GM19324 (cell line): ENCODE results near the gene SMC3.

Source experiments
- ATAC-seq: cut with Tn5 transposase; IDR thresholded peaks from one replicate; pipeline ENCODE4 v1.9.1; 2021; ENCODE audit warnings: mild to moderate bottlenecking, moderate library complexity; ENCODE audit not compliant: unreplicated experiment, low FRiP score

The SMC3 gene

DNA sequence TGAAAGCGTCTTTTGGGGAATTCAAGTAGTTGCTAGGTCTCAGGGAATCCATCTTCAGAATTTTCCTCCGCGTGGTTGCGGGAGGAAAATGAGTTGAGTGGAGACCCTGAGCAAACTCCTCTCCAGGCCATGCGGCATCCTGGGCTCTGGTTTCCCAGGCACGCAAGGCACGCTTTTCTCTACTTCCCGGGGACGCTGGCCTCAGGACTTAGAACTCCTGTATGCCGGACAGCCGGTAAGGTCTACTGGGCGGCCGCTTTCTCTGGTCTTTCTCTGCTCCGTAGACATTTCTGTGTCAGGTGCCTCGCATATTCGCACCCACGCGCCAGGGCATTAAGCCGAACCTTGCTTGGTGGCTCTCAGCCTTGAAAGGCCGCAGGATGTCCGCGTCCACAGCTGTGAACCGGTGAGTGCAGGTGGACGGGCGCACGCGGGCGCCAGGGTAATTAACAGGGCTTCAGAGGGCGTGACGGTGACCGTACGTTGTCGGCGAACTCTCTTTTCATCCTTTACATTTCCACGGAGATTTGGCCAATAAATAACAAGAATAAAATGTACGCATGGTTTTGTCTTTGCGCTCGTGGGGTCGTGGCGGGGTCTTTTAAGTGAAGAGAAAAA is 75.6 kb downstream of the SMC3 start:
- no peak for ATAC-seq

DNA sequence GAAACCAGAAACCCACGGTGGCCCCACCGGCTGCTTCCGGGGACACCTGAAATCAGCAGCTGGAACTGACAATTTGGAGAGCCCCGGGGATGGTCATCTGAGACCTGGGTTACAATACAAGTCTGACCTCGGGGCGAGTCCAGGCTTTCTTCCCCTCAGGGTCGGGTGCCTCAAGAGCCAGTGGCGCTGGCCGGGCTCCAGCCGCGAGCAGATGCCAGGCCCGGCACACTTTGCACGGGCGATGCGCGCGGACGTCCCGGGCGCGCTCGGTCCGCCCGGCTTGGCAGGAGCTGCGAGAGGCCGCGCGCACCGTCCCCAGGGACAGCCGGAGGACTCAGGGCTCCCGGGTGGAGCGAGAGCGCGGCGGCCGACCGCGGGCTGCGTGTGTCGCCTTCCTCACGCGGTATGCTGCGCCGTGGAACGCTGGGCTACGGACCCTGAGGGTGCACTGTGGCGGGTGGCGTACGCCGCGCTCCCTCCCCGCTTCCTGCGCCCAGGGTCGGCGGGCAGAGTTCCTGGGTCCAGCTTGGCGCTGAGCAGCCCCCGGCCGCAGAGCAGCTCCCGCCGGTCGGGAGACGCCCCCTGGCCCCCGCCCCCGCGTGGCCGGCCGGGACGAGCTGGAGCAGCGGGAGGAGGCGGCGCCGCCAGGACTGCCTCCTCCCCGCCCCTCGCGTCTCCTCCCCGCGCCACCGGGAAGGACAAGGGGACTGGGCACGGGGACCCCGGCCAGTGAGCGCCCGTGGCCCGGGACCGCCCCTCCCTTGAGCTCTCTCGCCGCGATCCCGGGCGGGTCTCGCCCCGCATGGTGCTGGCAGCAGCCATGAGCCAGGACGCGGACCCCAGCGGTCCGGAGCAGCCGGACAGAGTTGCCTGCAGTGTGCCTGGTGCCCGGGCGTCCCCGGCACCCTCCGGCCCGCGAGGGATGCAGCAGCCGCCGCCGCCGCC is 76.4 kb downstream of the SMC3 start, which contains the start of gene RBM20:
Gene RBM20, plus strand, starts transcription at position 684 of the 945 bp plus-strand sequence. Its CDS starts 119 bp downstream, at position 803.
- no peak for ATAC-seq

DNA sequence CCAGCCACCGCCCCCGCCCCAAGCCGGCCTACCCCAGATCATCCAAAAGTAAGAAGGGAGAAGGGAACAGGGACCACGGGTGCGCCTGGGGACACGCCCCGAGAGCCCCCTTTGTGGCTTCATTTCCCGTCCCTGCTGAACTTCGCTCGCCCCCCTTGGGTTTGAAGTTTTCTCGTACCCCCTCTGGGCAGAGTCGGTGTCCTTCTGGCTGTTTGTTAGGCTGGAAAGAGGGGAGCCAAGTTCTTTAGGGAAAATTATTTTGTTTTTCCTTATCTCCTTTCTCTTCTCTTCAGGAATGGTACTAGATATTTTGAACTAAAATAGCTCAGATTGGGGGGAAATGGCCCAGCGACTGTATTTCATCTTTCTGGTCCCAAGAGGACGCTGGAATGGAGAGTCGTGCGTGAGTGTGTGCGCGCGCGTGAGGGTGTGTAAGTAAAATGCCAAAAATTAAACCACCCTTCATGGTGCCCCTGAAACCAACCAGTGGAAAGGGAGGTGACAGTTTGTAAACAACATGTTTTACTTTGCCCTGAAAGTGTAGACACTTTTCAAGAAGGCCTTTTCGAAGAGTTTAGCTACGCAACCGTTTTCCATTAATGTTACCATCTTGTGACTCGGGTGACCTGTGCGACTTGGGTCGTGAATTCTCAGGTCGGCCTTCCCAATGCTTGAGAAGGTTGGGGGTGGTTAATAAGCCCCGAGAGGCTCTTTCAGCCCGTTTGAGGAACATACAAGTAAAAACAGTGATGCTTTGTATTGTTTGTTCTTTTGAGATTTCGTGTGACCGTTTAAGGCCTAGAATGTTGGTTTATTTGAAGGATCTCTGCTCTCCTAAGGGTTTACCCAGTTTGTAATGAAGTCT is 77.3 kb downstream of the SMC3 start:
- ATAC-seq = no peak

DNA sequence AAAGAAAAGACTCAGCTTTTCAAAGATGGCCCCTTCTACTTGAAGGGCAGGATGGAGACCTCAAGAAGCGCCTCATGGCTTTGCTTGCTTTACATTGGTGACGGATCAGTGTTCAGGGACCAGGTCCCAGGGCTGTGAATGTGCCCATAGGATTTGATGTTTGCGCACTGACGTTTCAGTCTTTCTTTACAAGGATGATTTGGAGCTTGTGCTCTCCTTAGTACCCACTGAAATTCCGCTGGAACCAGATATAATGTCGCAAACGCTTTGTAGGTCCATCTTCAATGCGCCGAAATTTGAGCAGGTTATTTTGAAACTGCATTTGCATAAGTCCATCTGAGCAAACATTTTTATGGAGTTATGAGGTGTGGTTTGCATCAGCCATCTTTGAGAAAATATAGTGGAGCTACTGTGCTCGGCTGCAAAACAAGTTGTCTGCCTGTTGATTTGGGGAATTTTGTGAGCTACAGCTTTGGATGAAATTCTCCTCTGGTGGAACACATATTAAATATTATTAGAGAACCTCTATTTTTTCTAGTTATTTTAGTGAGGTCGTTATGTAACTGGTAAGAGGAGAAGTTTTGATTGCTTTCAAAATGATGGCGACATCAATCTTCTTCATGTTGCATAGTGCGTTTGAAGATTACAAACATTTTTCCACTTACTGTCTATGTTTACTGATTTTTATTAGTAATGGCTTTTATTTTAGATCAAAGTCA is 79.1 kb downstream of the SMC3 start:
- no peak for ATAC-seq

DNA sequence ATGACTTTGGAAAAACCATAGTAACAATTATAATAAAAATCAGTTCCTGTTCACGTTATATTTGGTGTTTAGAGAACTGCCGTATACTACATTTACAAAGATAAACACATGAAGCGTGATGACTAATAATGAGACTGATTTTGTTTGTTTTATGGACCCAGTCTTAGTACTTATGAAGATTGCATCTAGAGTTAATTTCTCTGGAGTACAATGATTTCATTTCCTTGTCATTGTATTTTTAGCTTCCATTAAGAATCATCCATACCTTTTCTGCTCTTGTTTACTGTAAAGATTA is 79.6 kb downstream of the SMC3 start:
- no peak for ATAC-seq

DNA sequence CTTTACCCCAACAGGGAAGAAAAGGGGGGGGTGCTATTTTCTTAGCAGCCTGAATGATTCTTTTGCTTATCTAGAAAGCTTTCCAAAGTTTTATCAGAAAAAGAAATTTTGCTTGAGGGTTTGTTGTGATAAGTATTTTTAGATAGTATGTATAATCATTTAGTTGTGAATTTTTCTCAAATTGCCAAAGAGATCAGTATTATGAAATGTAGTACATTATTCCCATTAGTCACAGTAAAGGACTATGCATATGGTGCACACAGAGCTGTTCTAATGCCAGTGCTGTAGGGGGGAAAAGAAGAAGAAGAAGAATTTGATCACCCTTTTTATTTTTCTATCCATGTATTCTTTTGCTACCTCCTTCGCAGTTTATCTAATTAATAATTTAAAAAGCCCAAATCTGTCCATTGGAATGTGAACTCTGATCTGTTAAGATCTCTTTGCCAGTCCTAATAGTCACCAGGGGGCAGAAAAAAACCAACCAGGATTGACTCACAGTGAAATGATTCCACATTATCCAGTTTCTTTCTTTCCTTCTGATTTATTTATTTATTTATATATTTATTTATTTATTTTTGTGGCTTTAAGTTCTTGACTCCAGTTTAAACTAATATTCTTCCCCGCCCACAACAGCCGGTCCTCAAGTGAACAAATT is 81.3 kb downstream of the SMC3 start:
- ATAC-seq = no peak

DNA sequence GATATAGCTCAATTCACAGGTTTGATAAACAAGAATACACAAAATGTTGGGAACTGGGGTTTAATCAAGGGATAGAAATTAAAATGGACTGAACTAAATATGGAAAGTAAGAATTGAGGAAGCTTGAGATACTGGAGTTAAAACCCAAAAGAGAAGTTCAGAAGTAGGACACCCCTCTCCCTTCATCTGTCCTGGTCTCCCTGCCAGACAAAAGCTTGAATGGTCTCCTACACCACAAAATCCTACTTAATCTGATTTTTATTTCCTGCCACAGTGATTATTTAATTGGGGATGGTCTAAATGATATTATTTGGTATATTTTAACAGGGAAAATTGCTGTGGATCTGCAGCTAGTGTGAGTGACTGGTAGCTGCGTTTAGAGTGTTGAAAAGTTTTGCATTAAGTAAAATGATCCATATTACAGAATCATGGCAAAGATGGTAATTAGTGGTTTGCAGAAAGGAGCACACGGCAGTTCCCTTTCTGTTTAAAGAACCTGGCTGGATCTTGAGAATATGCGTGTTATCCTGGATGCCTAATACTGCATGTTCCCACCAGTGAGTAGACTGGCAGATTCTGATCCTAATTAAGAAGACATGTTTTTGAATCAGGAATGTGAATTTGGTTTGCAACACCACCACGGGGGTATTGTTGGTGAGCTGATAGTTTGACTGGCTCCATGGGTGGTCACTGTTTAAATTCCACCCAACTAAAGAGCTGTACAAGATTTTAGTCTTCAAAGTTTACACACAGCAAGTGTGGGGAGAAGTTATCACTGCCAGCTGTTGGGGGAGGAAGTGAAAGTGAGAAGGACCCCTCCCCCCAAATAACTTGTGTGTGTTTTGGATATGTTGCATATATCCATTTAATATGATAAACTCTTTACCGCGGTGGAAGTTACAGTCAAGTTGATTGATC is 82.1 kb downstream of the SMC3 start:
- no peak for ATAC-seq

DNA sequence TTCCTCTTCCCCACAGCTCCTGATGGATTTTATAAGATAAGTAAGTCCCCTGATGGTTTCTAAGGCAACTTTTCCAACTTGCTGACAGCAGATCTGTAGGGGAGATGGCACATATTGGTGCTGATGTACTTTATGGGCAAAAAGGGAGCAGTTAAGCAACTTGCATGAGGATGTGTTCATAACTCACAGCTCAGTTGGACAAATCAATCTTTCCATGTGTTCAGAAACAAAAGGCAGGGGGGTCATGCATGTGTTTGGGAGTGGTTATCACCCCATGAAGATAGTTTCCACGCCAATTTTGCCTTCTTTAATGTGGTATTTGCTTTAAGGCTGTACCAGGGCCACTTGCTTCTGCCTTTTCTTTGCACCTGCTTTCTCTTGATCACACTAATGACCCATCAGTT is 82.8 kb downstream of the SMC3 start:
- no peak for ATAC-seq

DNA sequence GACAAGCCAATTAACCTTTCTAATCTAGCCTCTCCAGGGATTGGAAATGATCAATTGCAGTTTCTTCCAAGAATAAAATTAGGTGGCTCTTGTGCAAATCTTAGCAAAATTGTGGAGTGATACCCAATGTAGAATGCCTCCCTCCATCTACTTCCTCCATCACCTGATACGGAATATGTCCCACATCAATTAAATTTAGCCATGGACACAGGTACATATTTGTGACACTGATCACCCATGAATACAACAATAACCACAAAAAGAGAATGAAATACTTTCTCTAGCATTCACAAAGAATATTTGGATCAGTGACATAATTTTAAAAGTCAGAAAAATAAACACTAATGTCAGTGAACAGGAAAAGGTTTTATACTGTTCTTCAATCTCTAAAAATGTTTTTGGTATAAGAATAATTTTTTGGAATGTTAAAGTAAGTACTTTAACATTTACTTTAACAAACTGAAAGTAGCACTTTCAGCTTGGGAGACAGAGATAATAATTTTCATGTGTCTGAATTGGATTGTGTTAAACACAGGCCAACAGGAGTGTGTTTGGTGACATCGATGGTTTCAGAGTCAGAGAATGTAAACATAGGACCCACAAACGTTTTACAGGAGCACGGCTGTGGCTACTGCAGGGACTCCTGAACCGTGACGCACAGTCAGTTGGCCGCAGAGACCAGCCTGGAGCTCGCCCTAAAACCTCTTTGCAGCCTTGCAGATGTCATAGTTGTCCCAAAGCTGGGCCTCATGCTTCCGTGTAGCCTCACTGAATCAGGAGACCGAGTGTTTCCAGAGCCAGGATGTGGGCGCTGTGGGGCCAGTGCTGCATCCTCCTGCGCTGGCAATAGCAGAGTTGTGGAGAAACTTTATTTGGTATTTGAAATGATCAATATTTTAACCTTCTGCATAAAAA is 83.8 kb downstream of the SMC3 start:
- no peak for ATAC-seq

DNA sequence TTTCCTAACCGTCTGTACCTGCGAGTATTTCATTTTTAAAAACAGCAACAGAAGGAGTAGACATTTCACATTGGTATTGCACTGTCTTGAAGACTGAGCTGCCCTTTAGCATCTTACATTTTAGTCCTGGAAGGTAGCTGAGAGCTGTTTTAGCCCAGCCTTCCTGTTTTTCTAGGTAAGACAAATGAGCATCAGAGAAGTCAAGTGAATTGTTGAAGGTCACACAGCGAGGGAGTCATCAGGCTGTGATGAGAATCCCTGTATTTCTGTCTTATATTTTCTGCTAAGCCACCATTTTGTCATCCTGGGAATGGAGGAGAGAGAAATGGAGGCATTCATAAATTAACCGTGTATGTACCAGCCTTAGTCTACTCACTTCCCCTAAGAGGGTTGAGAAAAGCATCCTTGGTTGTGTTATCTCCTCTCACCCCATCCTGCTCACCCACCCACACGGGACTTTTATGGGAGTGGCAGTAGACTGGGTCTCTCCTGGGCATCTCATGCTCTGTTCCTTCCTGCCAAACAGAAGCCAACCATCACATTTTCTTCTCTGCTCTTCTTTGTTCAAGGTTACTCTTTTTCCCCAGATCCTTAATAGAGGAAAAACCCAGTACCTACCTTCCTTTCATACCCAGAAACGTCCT is 85.1 kb downstream of the SMC3 start:
- ATAC-seq = no peak
